H9 (cell line): ENCODE data around the gene ARVCF. TPM values are rescaled to one million over a fixed set of nuclear protein-coding genes. Genes with fewer than 3 reads are reported as not detected.
A peak's percentile ranks its signal among the peaks of the same experiment; 100 is the strongest.

Experiments used
- DNase-seq: peaks from one replicate; pipeline ENCODE4 v3.0.0-alpha.2; 2017
- H2AFZ ChIP-seq: one replicate; pipeline ENCODE4 v1.6.1; 2013; ENCODE audit warnings: mild to moderate bottlenecking, low read length, control low read depth, moderate library complexity
- H2AK5ac ChIP-seq: 2 replicates; pipeline ENCODE4 v1.6.1; 2013; ENCODE audit warnings: low read length, control low read depth, mixed read lengths; ENCODE audit not compliant: insufficient read length
- H2BK120ac ChIP-seq: one replicate; pipeline ENCODE4 v1.6.1; 2013; ENCODE audit warnings: low read depth, mild to moderate bottlenecking, low read length, control low read depth, inconsistent platforms; ENCODE audit not compliant: poor library complexity, severe bottlenecking
- H2BK12ac ChIP-seq: 2 replicates; pipeline ENCODE4 v1.6.1; 2013; ENCODE audit warnings: low read length, control low read depth, mixed read lengths, low read depth; ENCODE audit not compliant: insufficient read length
- H2BK15ac ChIP-seq: 2 replicates; pipeline ENCODE4 v1.6.1; 2013; ENCODE audit warnings: low read depth, low read length, control low read depth
- H2BK20ac ChIP-seq: one replicate; pipeline ENCODE4 v1.6.1; 2013; ENCODE audit warnings: low read depth, mild to moderate bottlenecking, low read length, control low read depth, inconsistent platforms; ENCODE audit not compliant: poor library complexity, severe bottlenecking
- H2BK5ac ChIP-seq: 2 replicates; pipeline ENCODE4 v1.6.1; 2013; ENCODE audit warnings: low read length, control low read depth, mixed read lengths; ENCODE audit not compliant: insufficient read length
- H3K14ac ChIP-seq: 2 replicates; pipeline ENCODE4 v1.6.1; 2013; ENCODE audit warnings: low read length, control low read depth; ENCODE audit not compliant: insufficient read depth
- H3K18ac ChIP-seq: 2 replicates; pipeline ENCODE4 v1.6.1; 2013; ENCODE audit warnings: low read depth, mild to moderate bottlenecking, mixed read lengths, low read length, control low read depth; ENCODE audit not compliant: insufficient read length
- H3K23ac ChIP-seq: 2 replicates; pipeline ENCODE4 v1.6.1; 2013; ENCODE audit warnings: low read length, control low read depth, mixed read lengths, low read depth; ENCODE audit not compliant: insufficient read length
- H3K23me2 ChIP-seq: 2 replicates; pipeline ENCODE4 v1.6.1; 2013; ENCODE audit warnings: low read depth, mild to moderate bottlenecking, mixed read lengths, low read length, control low read depth; ENCODE audit not compliant: insufficient read length, poor library complexity, severe bottlenecking
- H3K27ac ChIP-seq: 2 replicates; pipeline ENCODE4 v1.5.1; 2013; ENCODE audit warnings: low read length, control low read depth, mixed read lengths, low read depth; ENCODE audit not compliant: insufficient read length
- H3K27me3 ChIP-seq: 2 replicates; pipeline ENCODE4 v1.6.1; 2013; ENCODE audit warnings: low read length, control low read depth, inconsistent platforms; ENCODE audit not compliant: insufficient read depth
- H3K4ac ChIP-seq: 2 replicates; pipeline ENCODE4 v1.6.1; 2013; ENCODE audit warnings: low read depth, mild to moderate bottlenecking, control low read depth, inconsistent platforms, low read length, moderate library complexity
- H3K4me1 ChIP-seq: 2 replicates; pipeline ENCODE4 v1.6.1; 2013; ENCODE audit warnings: low read length, control low read depth, inconsistent platforms; ENCODE audit not compliant: insufficient read depth
- H3K4me2 ChIP-seq: 2 replicates; pipeline ENCODE4 v1.6.1; 2013; ENCODE audit warnings: low read length, control low read depth, mixed read lengths; ENCODE audit not compliant: insufficient read length, insufficient read depth
- H3K56ac ChIP-seq: 2 replicates; pipeline ENCODE4 v1.6.1; 2013; ENCODE audit warnings: low read depth, mild to moderate bottlenecking, mixed read lengths, low read length, control low read depth; ENCODE audit not compliant: insufficient read length
- H3K79me1 ChIP-seq: 2 replicates; pipeline ENCODE4 v1.6.1; 2013; ENCODE audit warnings: low read depth, mild to moderate bottlenecking, moderate library complexity, low read length, control low read depth, inconsistent platforms; ENCODE audit not compliant: insufficient read depth, poor library complexity, severe bottlenecking
- H3K79me2 ChIP-seq: 2 replicates; pipeline ENCODE4 v1.6.1; 2013; ENCODE audit warnings: low read length, control low read depth, inconsistent platforms; ENCODE audit not compliant: insufficient read depth
- H3K9ac ChIP-seq: 2 replicates; pipeline ENCODE4 v1.6.1; 2013; ENCODE audit warnings: low read length, control low read depth, mixed read lengths; ENCODE audit not compliant: insufficient read length; ENCODE audit errors: extremely low read depth
- H3K9me3 ChIP-seq: one replicate; pipeline ENCODE4 v1.6.1; 2013; ENCODE audit warnings: low read depth, low read length, inconsistent platforms; ENCODE audit not compliant: control insufficient read depth
- H3T11ph ChIP-seq: one replicate; pipeline ENCODE4 v1.6.1; 2013; ENCODE audit warnings: mild to moderate bottlenecking, low read length, control low read depth, inconsistent platforms
- H4K20me1 ChIP-seq: one replicate; pipeline ENCODE4 v1.6.1; 2013; ENCODE audit not compliant: control insufficient read depth, insufficient read length, insufficient read depth
- H4K5ac ChIP-seq: 2 replicates; pipeline ENCODE4 v1.6.1; 2013; ENCODE audit warnings: low read depth, mild to moderate bottlenecking, mixed read lengths, low read length, control low read depth; ENCODE audit not compliant: insufficient read length
- H4K8ac ChIP-seq: replicated peaks from 2 replicates; pipeline ENCODE4 v1.6.1; 2013; ENCODE audit warnings: low read length, control low read depth, mixed read lengths, low read depth; ENCODE audit not compliant: insufficient read length
- H4K91ac ChIP-seq: 2 replicates; pipeline ENCODE4 v1.6.1; 2013; ENCODE audit warnings: low read depth, mild to moderate bottlenecking, moderate library complexity, mixed read lengths, low read length, control low read depth; ENCODE audit not compliant: insufficient read length
- H3K27ac Mint-ChIP-seq, 3 experiments: 2 replicates in 2 of 3; 3 replicates in 1 of 3; pipeline ENCODE4 v1.8.0; 2020 to 2021; ENCODE audit warnings: mixed read lengths in 3 of 3, mild to moderate bottlenecking in 1 of 3, moderate library complexity in 1 of 3
- H3K27me3 Mint-ChIP-seq: 2 replicates; pipeline ENCODE4 v1.8.0; 2021; ENCODE audit warnings: low read depth, mild to moderate bottlenecking, moderate library complexity, mixed read lengths
- H3K36me3 Mint-ChIP-seq, 3 experiments: 2 replicates in 2 of 3; 3 replicates in 1 of 3; pipeline ENCODE4 v1.8.0; 2020 to 2021; ENCODE audit warnings: low read depth in 3 of 3, mixed read lengths in 3 of 3; ENCODE audit not compliant: insufficient read depth in 1 of 3
- H3K4me1 Mint-ChIP-seq, 2 experiments: 2 replicates each; pipeline ENCODE4 v1.8.0; 2020; ENCODE audit warnings: mixed read lengths in 2 of 2
- H3K4me3 Mint-ChIP-seq, 2 experiments: 2 replicates in 1 of 2; 3 replicates in 1 of 2; pipeline ENCODE4 v1.8.0; 2020 to 2021; ENCODE audit warnings: mild to moderate bottlenecking in 2 of 2, mixed read lengths in 2 of 2, moderate library complexity in 1 of 2
- H3K9me3 Mint-ChIP-seq, 2 experiments: 2 replicates in 1 of 2; 3 replicates in 1 of 2; pipeline ENCODE4 v1.8.0; 2020; ENCODE audit warnings: mild to moderate bottlenecking in 2 of 2, mixed read lengths in 2 of 2, moderate library complexity in 1 of 2
- CTCF ChIP-seq: fragments of 200-600 bp; sonication (generic); conservative IDR thresholded peaks from 3 replicates; pipeline ENCODE4 v1.8.0; 2021; ENCODE audit warnings: antibody characterized with exemption, mild to moderate bottlenecking
- WGBS: extraction: QIAGEN DNeasy Blood & Tissue Kit; methylation state at CpG from one replicate; pipeline ENCODE4 v1.1.7; 2013; ENCODE audit warnings: missing lambda C conversion rate, low lambda C conversion rate, mixed read lengths; ENCODE audit not compliant: insufficient read length; ENCODE audit errors: extremely low coverage; 5-methylcytosine and 5-hydroxymethylcytosine counted together
- total RNA-seq: library from RNA; stranded (reverse); gene quantifications from 2 replicates; pipeline ENCODE4 v1.2.1, GENCODE V29; 2021

Gene ARVCF
- total RNA-seq, 1 experiment from 2014 or later, result 40.7 TPM

- H2BK15ac ChIP-seq, result no peak overlapping the region
- no peaks in the 10 kb centered on the region for H3K79me1 ChIP-seq
- peak overlapping the region; percentile 17; the same call in 1 of the 2 replicates for H3K14ac ChIP-seq
- H3K36me3 Mint-ChIP-seq, result peaks cover 14 to 48% (median 37%) of the 10 kb centered on the region in 3 experiments
- no peak for TF ChIP-seq CTCF
- H2AK5ac ChIP-seq, result no peak overlapping the region
- H2BK5ac ChIP-seq, result no peak overlapping the region
- 0 out of 5 replicates have a peak overlapping the region, but pooled peaks of 1 of the 2 experiments have one; percentile 3 for H3K4me3 Mint-ChIP-seq
- no peaks in the 10 kb centered on the region; the same call in 1 of the 2 replicates for H3K4me1 ChIP-seq
- H3K9me3 ChIP-seq, result no peaks in the 10 kb centered on the region
- no peaks in the 10 kb centered on the region; a peak in 1 of 5 replicates for H3K9me3 Mint-ChIP-seq
- H4K20me1 ChIP-seq, result no peaks in the 10 kb centered on the region
- H3K4me2 ChIP-seq, result no peak overlapping the region
- H3K27ac ChIP-seq, result no peak overlapping the region
- no peak overlapping the region for H3K9ac ChIP-seq
- no CpG with 5 or more reads among the region's 4 CpGs for WGBS
- H3K27me3 ChIP-seq, result no peaks in the 10 kb centered on the region
- peak overlapping the region in 2 of 3 experiments; percentile 86 to 89; a peak in 6 of 7 replicates for H3K27ac Mint-ChIP-seq
- peaks cover 11 to 18% of the 10 kb centered on the region in 2 experiments for H3K4me1 Mint-ChIP-seq
- DNase-seq, result no peak
- no peak overlapping the region for H2AFZ ChIP-seq
- no peak overlapping the region for H3K23ac ChIP-seq
- no peak overlapping the region for H4K8ac ChIP-seq
- no peaks in the 10 kb centered on the region for H3K27me3 Mint-ChIP-seq
- H3T11ph ChIP-seq, result no peak overlapping the region
- no peaks in the 10 kb centered on the region for H3K23me2 ChIP-seq
- no peak overlapping the region for H3K4ac ChIP-seq
- no peak overlapping the region for H4K91ac ChIP-seq
- H2BK120ac ChIP-seq, result no peak overlapping the region
- no peak overlapping the region for H3K56ac ChIP-seq
- no peaks in the 10 kb centered on the region for H3K79me2 ChIP-seq
- H4K5ac ChIP-seq, result no peak overlapping the region
- no peak overlapping the region for H3K18ac ChIP-seq
- H2BK12ac ChIP-seq, result no peak overlapping the region
- H2BK20ac ChIP-seq, result no peak overlapping the region
These were observed 41.0 kb downstream of the ARVCF start for GRCh38 chr22:19975707-19976035.
